T-cell (primary cell): ENCODE measurements around the gene SMYD2. TPM values are rescaled to one million over a fixed set of nuclear protein-coding genes. Genes with fewer than 3 reads are reported as not detected.
"Not testable (repeated sequence)": the region's sequence is repeated elsewhere in the genome, so short reads cannot be mapped to it uniquely, and the experiment has no call there.

ENCODE experiments used
- ATAC-seq, 4 experiments: fragments of 200-7000 bp in 3 of 4; fragments of 150-1000 bp in 1 of 4; cut with Tn5 transposase; replicated peaks in 1 of 4; 1 replicate in 3 of 4; 2 replicates in 1 of 4; pipeline ENCODE4 v1.10.0; 2021; ENCODE audit warnings: moderate library complexity in 3 of 4, mild to moderate bottlenecking in 2 of 4, moderate number of reproducible peaks in 1 of 4
- CTCF ChIA-PET, 2 donors: fragments of 300-600 bp; sonication (Branson Sonifier 250); formaldehyde crosslinking; loops; one replicate each; lab custom pipeline; 2022; ENCODE audit warnings: antibody characterized with exemption in 2 of 2; lab: Charles Lee
- POLR2A ChIA-PET, 2 donors: fragments of 300-600 bp; sonication (Branson Sonifier 250); formaldehyde crosslinking; loops; one replicate each; lab custom pipeline; 2022; ENCODE audit warnings: antibody characterized with exemption in 2 of 2; lab: Charles Lee
- DNase-seq, 35 experiments: peaks; one replicate each; pipeline versions ENCODE4 v3.0.0 to v3.0.0-alpha.2; 2013 to 2023
- H3K27ac ChIP-seq: one replicate; pipeline ENCODE4 v1.5.1; 2013; ENCODE audit warnings: low read length
- H3K27me3 ChIP-seq, 2 experiments: replicated peaks in 1 of 2; 1 replicate in 1 of 2; 2 replicates in 1 of 2; pipeline versions ENCODE4 v1.6.1 to v1.7.0; 2013; ENCODE audit warnings: low read length in 1 of 2, mixed read lengths in 1 of 2; ENCODE audit not compliant: control insufficient read depth in 2 of 2, insufficient read depth in 2 of 2; ENCODE audit errors: extremely low read depth in 1 of 2
- H3K36me3 ChIP-seq, 2 donors: 1 replicate in 1 of 2; 2 replicates in 1 of 2; pipeline versions ENCODE4 v1.6.1 to v1.7.0; 2013; ENCODE audit warnings: low read length in 1 of 2; ENCODE audit not compliant: control insufficient read depth in 2 of 2, insufficient read depth in 1 of 2; ENCODE audit errors: extremely low read depth in 1 of 2
- H3K4me1 ChIP-seq, 2 experiments: 1 replicate in 1 of 2; 2 replicates in 1 of 2; pipeline versions ENCODE4 v1.6.1 to v1.7.0; 2013; ENCODE audit warnings: low read length in 2 of 2, mixed read lengths in 1 of 2; ENCODE audit not compliant: insufficient read depth in 2 of 2, control insufficient read depth in 1 of 2; ENCODE audit errors: extremely low read depth in 1 of 2
- H3K4me3 ChIP-seq, 2 donors: 1 replicate in 1 of 2; 2 replicates in 1 of 2; pipeline versions ENCODE4 v1.5.1 to v1.7.0; 2013; ENCODE audit warnings: mild to moderate bottlenecking in 2 of 2, low read length in 1 of 2, moderate library complexity in 1 of 2; ENCODE audit not compliant: control insufficient read depth in 1 of 2; ENCODE audit errors: extremely low read depth in 1 of 2
- H3K9me3 ChIP-seq: 2 replicates; pipeline ENCODE4 v1.7.0; 2013
- H3K27ac Mint-ChIP-seq, 2 donors: one replicate each; pipeline ENCODE4 v1.8.0; 2020 to 2021; ENCODE audit warnings: mild to moderate bottlenecking in 2 of 2, mixed read lengths in 2 of 2
- H3K27me3 Mint-ChIP-seq, 2 donors: one replicate each; pipeline ENCODE4 v1.8.0; 2021 to 2022; ENCODE audit warnings: mixed read lengths in 2 of 2
- H3K36me3 Mint-ChIP-seq: one replicate; pipeline ENCODE4 v1.8.0; 2021; ENCODE audit warnings: mixed read lengths
- H3K4me1 Mint-ChIP-seq, 3 donors: one replicate each; pipeline ENCODE4 v1.8.0; 2020 to 2022; ENCODE audit warnings: mixed read lengths in 3 of 3, mild to moderate bottlenecking in 1 of 3
- H3K4me3 Mint-ChIP-seq, 3 donors: one replicate each; pipeline ENCODE4 v1.8.0; 2020 to 2022; ENCODE audit warnings: mild to moderate bottlenecking in 3 of 3, mixed read lengths in 3 of 3, moderate library complexity in 3 of 3
- H3K9me3 Mint-ChIP-seq, 3 donors: one replicate each; pipeline ENCODE4 v1.8.0; 2020 to 2022; ENCODE audit warnings: mixed read lengths in 3 of 3
- WGBS: methylation state at CpG from one replicate; pipeline ENCODE4 v1.1.5; 2013; ENCODE audit warnings: missing lambda C conversion rate; ENCODE audit not compliant: insufficient coverage; 5-methylcytosine and 5-hydroxymethylcytosine counted together
- total RNA-seq, 35 experiments: library from RNA in 6 of 35; stranded (reverse) in 6 of 35; fragments of 120-200 nt in 1 of 35; gene quantifications; one replicate each; pipeline versions ENCODE4 v1.2.1 to v1.2.4 and lab custom pipeline; 2013 to 2026

The SMYD2 gene
- total RNA-seq, 5 donors from 2014 or later (not counting 1 experiment from before 2014, with no cell fraction given) = 27.3 to 35.2 (median 34.4) TPM

DNA sequence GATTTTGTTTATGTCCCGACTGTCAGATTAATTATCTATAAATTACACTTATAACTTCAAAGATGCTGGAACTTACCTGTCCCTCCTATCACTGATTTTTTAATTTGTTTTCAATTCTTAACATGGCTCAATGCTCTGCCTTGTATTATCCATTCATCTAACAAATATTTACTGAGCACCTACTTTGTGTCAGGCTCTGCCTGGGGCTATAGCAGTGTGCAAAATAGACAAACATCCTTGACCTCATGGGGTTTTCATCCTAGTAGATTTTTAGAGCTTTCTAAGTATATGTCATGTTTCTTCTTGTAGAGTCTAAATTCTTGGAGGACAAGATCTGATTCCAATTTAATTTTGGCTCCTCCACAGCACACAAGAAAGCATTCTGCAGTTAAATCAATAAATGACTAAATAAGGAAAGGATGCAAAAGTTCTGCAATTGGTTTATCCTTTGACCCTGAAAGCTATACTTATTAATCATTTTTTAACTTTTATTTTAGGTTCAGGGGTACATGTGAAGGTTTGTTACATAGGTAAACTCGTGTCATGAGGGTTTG, 10.8 kb upstream of the SMYD2 start:
- Histone ChIP-seq H3K4me3 (no peak overlapping the region), H3K27ac (no peak overlapping the region), H3K4me1 (no peaks in the 10 kb centered on the region), H3K27me3 (peaks cover 0 to 14% of the 10 kb centered on the region in 2 experiments), H3K9me3 (no peaks in the 10 kb centered on the region), H3K36me3 (no peaks in the 10 kb centered on the region)
- no peaks in the 10 kb centered on the region for H3K9me3 Mint-ChIP-seq
- H3K4me3 Mint-ChIP-seq = no peak overlapping the region
- ChIA-PET CTCF (interaction anchor here (1.0 to 3.7 kb wide), 5 partner anchors 8 to 61 kb away, joined by 3 to 20 read pairs (median 13); no protein-coding TSS in a partner anchor), POLR2A (no interaction called here)
- ATAC-seq (no peak), DNase-seq (no peak)
- no CpG with 5 or more reads among the region's 2 CpGs for WGBS
- no peaks in the 10 kb centered on the region for H3K36me3 Mint-ChIP-seq
- H3K4me1 Mint-ChIP-seq = peaks cover 0 to 4% (median 2%) of the 10 kb centered on the region in 3 donors
- H3K27me3 Mint-ChIP-seq = peaks cover 17 to 18% of the 10 kb centered on the region in 2 donors
- no peak overlapping the region for H3K27ac Mint-ChIP-seq

- Histone ChIP-seq H3K36me3 (no peaks in the 10 kb centered on the region), H3K4me3 (no peak overlapping the region), H3K4me1 (no peaks in the 10 kb centered on the region), H3K27ac (no peak overlapping the region), H3K9me3 (no peaks in the 10 kb centered on the region), H3K27me3 (peaks cover 0 to 11% of the 10 kb centered on the region in 2 experiments)
- no CpG with 5 or more reads among the region's 3 CpGs for WGBS
- DNase-seq (peak in 1 of 35 experiments; percentile 25), ATAC-seq (no peak)
- H3K36me3 Mint-ChIP-seq = no peaks in the 10 kb centered on the region
- ChIA-PET POLR2A (interaction anchor here in 1 of 2 donors (0.6 kb wide), 1 partner anchor 23 kb away, joined by 3 read pairs; no protein-coding TSS in a partner anchor), CTCF (interaction anchor here (0.6 to 3.7 kb wide), 8 partner anchors 9 to 96 kb away, joined by 3 to 20 read pairs (median 10); no protein-coding TSS in a partner anchor)
- peaks cover 0 to 4% (median 2%) of the 10 kb centered on the region in 3 donors for H3K4me1 Mint-ChIP-seq
- H3K4me3 Mint-ChIP-seq = no peak overlapping the region
- H3K9me3 Mint-ChIP-seq = no peaks in the 10 kb centered on the region
- peaks cover 10 to 13% of the 10 kb centered on the region in 2 donors for H3K27me3 Mint-ChIP-seq
- no peak overlapping the region for H3K27ac Mint-ChIP-seq
These were observed 9.6 kb upstream of the SMYD2 start for GRCh38 chr1:214271174-214271858.

GRCh38 chr1:214271995-214272731, 8.8 kb upstream of the SMYD2 start:
- no peaks in the 10 kb centered on the region for H3K9me3 ChIP-seq
- POLR2A ChIA-PET = interaction anchor here in 1 of 2 donors (0.6 kb wide), 1 partner anchor 22 kb away, joined by 3 read pairs; no protein-coding TSS in a partner anchor
- no peaks in the 10 kb centered on the region for H3K36me3 ChIP-seq
- Mint-ChIP-seq H3K4me3 (no peak overlapping the region), H3K27ac (no peak overlapping the region), H3K4me1 (peaks cover 0 to 4% (median 2%) of the 10 kb centered on the region in 3 donors), H3K36me3 (no peaks in the 10 kb centered on the region), H3K27me3 (peaks cover 6 to 13% of the 10 kb centered on the region in 2 donors), H3K9me3 (peaks cover 0 to 7% (median 0%) of the 10 kb centered on the region in 3 donors)
- no peak overlapping the region for H3K27ac ChIP-seq
- CTCF ChIA-PET = interaction anchor here (0.6 to 3.7 kb wide), 6 partner anchors 10 to 64 kb away, joined by 3 to 20 read pairs (median 10); no protein-coding TSS in a partner anchor
- no peaks in the 10 kb centered on the region for H3K4me1 ChIP-seq
- DNase-seq (no peak), ATAC-seq (no peak)
- H3K27me3 ChIP-seq = peaks cover 0 to 3% of the 10 kb centered on the region in 2 experiments
- 79% methylated on average over 2 of the region's 4 CpGs for WGBS
- no peak overlapping the region for H3K4me3 ChIP-seq

- H3K27ac ChIP-seq = no peak overlapping the region
- H3K27me3 Mint-ChIP-seq = peaks cover 6 to 10% of the 10 kb centered on the region in 2 donors
- ChIA-PET POLR2A (no interaction called here), CTCF (interaction anchor here in 1 of 2 donors (3.1 to 3.7 kb wide), 2 partner anchors 11 to 59 kb away, joined by 8 to 20 read pairs; no protein-coding TSS in a partner anchor)
- H3K9me3 ChIP-seq = no peaks in the 10 kb centered on the region
- no peak overlapping the region for H3K4me3 ChIP-seq
- no peaks in the 10 kb centered on the region for H3K27me3 ChIP-seq
- no peak overlapping the region for H3K27ac Mint-ChIP-seq
- H3K9me3 Mint-ChIP-seq = peaks cover 0 to 8% (median 0%) of the 10 kb centered on the region in 3 donors
- WGBS = 52% methylated on average over 2 of the region's 2 CpGs
- DNase-seq (no peak), ATAC-seq (no peak)
- no peaks in the 10 kb centered on the region for H3K4me1 ChIP-seq
- H3K36me3 Mint-ChIP-seq = no peaks in the 10 kb centered on the region
- no peak overlapping the region for H3K4me3 Mint-ChIP-seq
- H3K4me1 Mint-ChIP-seq = peaks cover 0 to 6% (median 4%) of the 10 kb centered on the region in 3 donors
- H3K36me3 ChIP-seq = no peaks in the 10 kb centered on the region
These were observed 7.9 kb upstream of the SMYD2 start for GRCh38 chr1:214272964-214273533.

DNA sequence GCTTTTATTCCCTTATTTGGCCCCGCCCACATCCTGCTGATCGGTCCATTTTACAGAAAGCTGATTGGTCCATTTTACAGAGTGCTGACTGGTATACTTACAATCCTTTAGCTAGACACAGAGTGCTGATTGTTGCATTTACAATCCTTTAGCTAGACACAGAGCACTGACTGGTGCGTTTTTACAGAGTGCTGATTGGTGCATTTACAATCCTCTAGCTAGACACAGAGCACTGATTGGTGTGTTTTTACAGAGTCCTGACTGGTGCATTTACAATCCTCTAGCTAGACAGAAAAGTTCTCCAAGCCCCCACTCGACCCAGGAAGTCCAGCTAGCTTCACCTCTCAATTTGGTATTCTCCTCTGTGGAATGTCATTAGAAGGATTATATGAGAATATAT, 5.3 kb upstream of the SMYD2 start:
- DNase-seq, H3K4me1 ChIP-seq, H3K27ac ChIP-seq, H3K36me3 Mint-ChIP-seq, H3K27ac Mint-ChIP-seq, H3K4me3 ChIP-seq, POLR2A ChIA-PET, H3K27me3 ChIP-seq, H3K36me3 ChIP-seq, H3K27me3 Mint-ChIP-seq, H3K9me3 ChIP-seq, H3K4me3 Mint-ChIP-seq, H3K9me3 Mint-ChIP-seq, ATAC-seq: not testable (repeated sequence)
- peaks cover 11 to 27% (median 23%) of the 10 kb centered on the region in 3 donors for H3K4me1 Mint-ChIP-seq
- whole genome bisulfite sequencing = 96% methylated on average over 3 of the region's 4 CpGs
- CTCF ChIA-PET = interaction anchor here (1.4 to 2.0 kb wide), 3 partner anchors 14 to 49 kb away, joined by 3 to 13 read pairs (median 3); no protein-coding TSS in a partner anchor
